ENCODE results near the gene MSH2.
"Not testable (repeated sequence)": the region's sequence is repeated elsewhere in the genome, so short reads cannot be mapped to it uniquely, and the experiment has no call there.

The MSH2 gene

GRCh38 chr2:47402805-47403608 lies at the start of gene MSH2:
MSH2 (plus strand) TSS chr2:47403156; CDS start chr2:47403192, 36 bp downstream.
- DNase-seq: peak; percentile 77 to 94

GRCh38 chr2:47354013-47354847 lies 48.7 kb upstream of the MSH2 start:
- DNase-seq: peak in 1 of 2 experiments; percentile 25

GRCh38 chr2:47354848-47355204 lies 48.1 kb upstream of the MSH2 start:
- no peak for DNase-seq

GRCh38 chr2:47357483-47357882 lies 45.5 kb upstream of the MSH2 start:
- no peak for DNase-seq

GRCh38 chr2:47359375-47359868 lies 43.5 kb upstream of the MSH2 start:
- no peak for DNase-seq

- DNase-seq: no peak
These were observed 42.7 kb upstream of the MSH2 start for GRCh38 chr2:47360283-47360682.

GRCh38 chr2:47360927-47361326 lies 42.0 kb upstream of the MSH2 start:
- DNase-seq: no peak

- not testable (repeated sequence) for DNase-seq
These were observed 41.3 kb upstream of the MSH2 start for GRCh38 chr2:47361505-47362229.

- DNase-seq: no peak
These were observed 29.2 kb upstream of the MSH2 start for GRCh38 chr2:47373747-47374146.

- no peak for DNase-seq
These were observed 27.6 kb upstream of the MSH2 start for GRCh38 chr2:47375307-47375706.

- DNase-seq: no peak
These were observed 23.6 kb upstream of the MSH2 start for GRCh38 chr2:47379384-47379783.

GRCh38 chr2:47381408-47381807 lies 21.5 kb upstream of the MSH2 start:
- DNase-seq: no peak

GRCh38 chr2:47386551-47386950 lies 16.4 kb upstream of the MSH2 start:
- no peak for DNase-seq

- no peak for DNase-seq
These were observed 14.1 kb upstream of the MSH2 start for GRCh38 chr2:47388888-47389287.

- DNase-seq: no peak
These were observed 13.3 kb upstream of the MSH2 start for GRCh38 chr2:47389692-47390091.

- no peak for DNase-seq
These were observed 984 bp upstream of the MSH2 start for GRCh38 chr2:47401789-47402554.

- no peak for DNase-seq
These were observed 476 bp upstream of the MSH2 start for GRCh38 chr2:47402555-47402804.

- peak in 1 of 2 experiments; percentile 35 for DNase-seq
These were observed 745 bp downstream of the MSH2 start for GRCh38 chr2:47403609-47404193.

- DNase-seq: no peak
These were observed 1.4 kb downstream of the MSH2 start for GRCh38 chr2:47404356-47404755.

GRCh38 chr2:47405757-47406156 lies 2.8 kb downstream of the MSH2 start:
- DNase-seq: no peak

GRCh38 chr2:47406649-47407330 lies 3.8 kb downstream of the MSH2 start:
- not testable (repeated sequence) for DNase-seq

- DNase-seq: not testable (repeated sequence)
These were observed 5.0 kb downstream of the MSH2 start for GRCh38 chr2:47407976-47408375.
